Left colon (tissue), 2 donors: ENCODE measurements around the gene RNF8. TPM values are rescaled to one million over a fixed set of nuclear protein-coding genes. Genes with fewer than 3 reads are reported as not detected.
A peak's percentile ranks its signal among the peaks of the same experiment; 100 is the strongest.
"Not testable (repeated sequence)": the region's sequence is repeated elsewhere in the genome, so short reads cannot be mapped to it uniquely, and the experiment has no call there.

ENCODE experiments used
- ATAC-seq: fragments of 200-7000 bp; cut with Tn5 transposase; one replicate; pipeline ENCODE4 v1.9.1; 2020; ENCODE audit warnings: mild to moderate bottlenecking, moderate library complexity
- DNase-seq, 2 donors: peaks; one replicate each; pipeline ENCODE4 v3.0.0-alpha.2; 2020
- intact Hi-C, 2 donors: fragments of 100-400 bp; cut with DNase I in 1 of 2; cut with micrococcal nuclease in 1 of 2; formaldehyde crosslinking; loops; one replicate each; pipeline versions ENCODE4 v1.11.2 to v1.14.0; 2022; cut with DNase I, micrococcal nuclease
- total RNA-seq, 2 donors: library from RNA; stranded (reverse); fragmentation: NEBNext Ultra II Directional; extraction: Animal tissue kit (Norgen Biotek cat#: 25700); gene quantifications; one replicate each; pipeline ENCODE4 v1.2.1, GENCODE V29; 2021
- donor health status: DM: no; HTN: no; CAD: no.
- donor health status: DM: yes; HTN: yes; CAD: no.

Gene RNF8
- total RNA-seq, 2 donors from 2014 or later = 11.9 to 12.5 TPM

DNA sequence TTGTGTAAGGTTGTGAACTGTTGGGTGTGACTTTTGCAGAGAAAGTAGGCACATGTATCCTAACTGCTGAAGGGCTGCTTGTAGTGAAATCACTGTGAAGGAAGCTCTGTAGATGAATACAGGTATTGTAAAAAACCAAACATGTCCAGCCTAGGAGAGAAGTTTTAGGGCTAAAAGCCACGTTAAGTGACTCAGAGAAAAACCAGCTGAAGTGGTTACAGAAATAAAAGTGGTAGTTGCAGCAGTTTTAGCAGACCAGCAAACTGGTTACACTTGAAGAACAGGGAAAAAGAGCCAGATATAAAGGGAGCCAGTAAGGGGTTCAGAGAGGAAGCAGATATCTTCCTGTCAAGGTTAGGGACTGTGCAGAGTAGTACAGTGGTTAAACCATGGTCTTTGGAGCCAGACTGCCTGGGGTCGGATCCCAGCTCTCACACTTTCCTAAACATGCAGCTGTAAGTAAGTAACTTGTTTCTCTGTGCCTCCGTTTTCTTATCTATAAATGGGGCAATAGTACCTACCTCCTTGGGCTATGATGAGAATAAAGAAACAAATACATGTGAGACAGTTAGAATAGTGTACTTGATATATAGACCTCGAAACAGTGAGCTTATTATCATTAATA is 33.8 kb upstream of the RNF8 start:
- intact Hi-C loops = loop anchor here in 1 of 2 donors (10.0 kb wide), 1 partner anchor 365 kb away; no protein-coding TSS in a partner anchor
- DNase-seq = no peak
- no peak for ATAC-seq

DNA sequence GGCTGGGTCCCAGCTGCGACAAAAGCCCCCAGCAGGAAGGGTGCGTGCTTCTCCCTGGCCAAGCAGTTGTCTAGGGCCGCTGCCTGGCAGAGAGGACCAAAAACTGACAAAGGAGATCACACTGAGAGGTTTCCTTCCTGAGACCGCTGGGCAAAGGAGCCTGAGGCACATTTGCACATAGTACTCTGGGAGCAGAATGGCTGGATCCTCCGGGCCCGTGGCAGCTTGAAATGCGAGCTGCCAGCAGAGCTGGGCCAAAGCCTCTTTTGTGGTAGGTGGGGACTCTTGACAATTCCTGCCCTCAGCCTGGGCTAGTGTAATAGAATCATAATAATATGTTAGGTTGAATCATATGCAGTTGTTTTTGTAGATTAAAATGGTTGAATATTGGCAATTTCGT is 33.1 kb upstream of the RNF8 start:
- ATAC-seq (no peak), DNase-seq (no peak)
- intact Hi-C loops = loop anchor here in 1 of 2 donors (10.0 kb wide), 1 partner anchor 364 kb away; no protein-coding TSS in a partner anchor

DNA sequence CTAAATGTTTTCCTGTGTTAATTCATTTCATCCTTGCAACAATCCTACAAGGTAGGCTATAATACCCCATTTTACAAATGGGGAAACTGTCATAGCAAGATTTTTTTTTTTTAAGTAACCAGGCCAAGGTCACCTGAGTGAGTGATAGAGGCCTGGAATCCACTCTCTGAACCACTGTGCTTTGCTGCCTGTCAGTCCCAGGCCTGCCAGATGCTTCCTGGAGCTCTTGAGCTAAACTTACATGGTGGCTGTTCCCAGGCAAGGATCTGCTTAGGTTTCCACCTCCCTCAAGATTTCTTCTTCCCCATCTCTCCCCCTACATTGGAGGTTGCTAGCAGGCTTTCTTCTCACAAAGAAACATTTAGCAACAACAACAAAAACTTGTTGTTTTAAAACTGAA is 32.7 kb upstream of the RNF8 start:
- intact Hi-C loops = loop anchor here in 1 of 2 donors (10.0 kb wide), 1 partner anchor 364 kb away; no protein-coding TSS in a partner anchor
- no peak for DNase-seq
- no peak for ATAC-seq

DNA sequence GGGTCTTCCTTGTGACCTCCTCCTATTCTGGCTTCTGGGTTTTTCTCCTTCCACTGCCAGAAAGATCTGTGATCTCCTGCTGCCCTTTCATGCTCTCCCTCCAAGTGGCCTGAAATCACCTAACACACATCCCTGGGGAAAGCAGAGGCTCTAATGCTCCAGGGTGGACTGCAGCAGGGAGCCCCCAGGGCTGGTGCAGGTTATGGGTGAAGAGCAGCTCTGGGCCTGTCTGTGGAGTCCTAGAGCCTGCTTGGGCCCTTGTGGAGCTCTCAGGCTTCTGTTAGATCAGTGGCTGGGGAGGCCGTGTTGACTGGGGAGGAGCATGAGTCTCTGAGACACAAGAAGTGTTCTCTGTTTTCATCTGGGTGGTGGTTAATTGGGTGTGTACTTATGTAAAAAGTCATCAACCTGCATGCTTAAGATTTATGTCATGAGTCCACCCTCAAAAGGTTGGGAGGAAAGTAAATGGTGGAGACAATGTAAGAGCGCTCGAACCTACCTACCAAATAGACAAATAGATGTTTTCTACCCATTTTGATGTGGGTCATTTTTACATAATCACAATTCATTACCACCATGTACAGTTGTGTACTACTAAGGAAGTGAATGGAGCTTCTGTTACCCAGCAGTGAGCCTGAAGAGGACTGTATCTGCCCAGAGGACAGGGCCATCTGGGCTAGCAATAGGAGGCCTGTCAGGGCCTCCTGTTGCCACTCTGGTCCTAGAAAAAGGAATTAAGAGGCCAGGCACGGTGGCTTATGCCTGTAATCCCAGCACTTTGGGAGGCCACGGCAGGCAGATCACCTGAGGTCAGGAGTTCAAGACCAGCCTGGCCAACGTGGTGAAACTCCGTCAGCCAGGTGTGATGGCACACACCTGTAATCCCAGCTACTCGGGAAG is 32.0 kb upstream of the RNF8 start:
- no peak for DNase-seq
- intact Hi-C loops = loop anchor here in 1 of 2 donors (10.0 kb wide), 1 partner anchor 363 kb away; no protein-coding TSS in a partner anchor
- ATAC-seq = peak; percentile 14

DNA sequence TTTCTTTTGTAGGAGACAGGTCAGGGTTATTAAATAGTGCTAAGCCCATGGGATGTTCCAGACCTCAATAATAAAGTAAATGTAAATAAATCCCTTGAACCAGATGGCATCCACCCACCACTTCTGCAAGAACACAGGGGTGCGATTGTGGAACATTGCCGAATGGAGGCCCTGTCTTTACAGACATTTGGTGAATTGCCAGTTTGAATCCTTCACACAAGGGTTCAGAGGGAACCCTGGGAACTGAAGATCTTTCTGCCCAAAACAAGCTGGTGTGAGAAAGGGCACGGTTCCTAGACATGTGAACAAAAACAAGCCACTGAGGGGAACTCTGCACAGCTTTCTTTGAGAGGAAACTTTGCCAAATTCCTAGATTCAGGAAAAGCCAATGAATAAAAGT is 30.2 kb upstream of the RNF8 start:
- DNase-seq (no peak), ATAC-seq (no peak)

DNA sequence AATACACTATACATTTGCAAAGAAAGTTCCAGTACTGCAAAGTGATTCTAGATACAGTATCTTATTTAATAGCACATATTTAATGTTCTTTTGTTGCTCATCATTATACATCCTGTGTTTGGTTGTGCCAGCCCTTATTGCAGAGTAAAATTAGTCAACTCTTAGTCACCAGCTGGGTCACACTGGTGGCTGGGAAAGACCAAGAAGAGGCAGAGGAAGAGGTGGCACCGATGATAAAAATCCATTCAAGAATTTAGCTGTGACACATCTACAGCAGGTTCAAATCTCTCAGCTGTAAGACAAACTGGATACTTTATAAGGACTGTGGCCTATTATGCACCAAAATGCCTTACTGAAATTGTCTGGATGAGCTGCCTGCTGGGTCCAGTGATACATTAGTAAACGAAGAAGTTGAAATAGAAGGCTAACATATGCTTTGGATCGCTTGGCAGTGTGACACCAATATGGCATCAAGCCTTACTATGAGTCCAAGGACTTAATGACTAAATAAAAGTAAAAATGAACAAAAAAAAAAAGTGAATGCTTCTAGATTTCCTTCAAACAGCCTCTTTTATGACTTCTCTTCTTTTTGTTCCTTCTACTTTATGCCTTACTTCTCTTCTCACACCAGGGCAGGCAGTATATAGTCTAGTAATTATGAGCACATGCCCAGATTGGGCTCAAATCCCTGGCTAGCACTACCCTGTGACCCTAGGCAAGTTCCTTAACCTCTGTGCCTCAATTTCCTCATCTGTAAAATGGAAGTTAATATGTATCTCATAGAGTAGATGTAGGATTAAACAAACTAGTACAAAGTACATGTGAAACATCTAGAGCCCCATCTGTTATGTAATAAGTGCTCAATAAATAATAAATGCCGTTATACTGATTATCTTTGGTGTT is 29.4 kb upstream of the RNF8 start:
- ATAC-seq (peak; percentile 21), DNase-seq (no peak)
- intact Hi-C loops = loop anchor here in 1 of 2 donors (10.0 kb wide), 1 partner anchor 360 kb away; no protein-coding TSS in a partner anchor

More for the DNA sequence above, 30.2 kb upstream of the RNF8 start:
- intact Hi-C loops = loop anchor here in 1 of 2 donors (10.0 kb wide), 1 partner anchor 361 kb away; no protein-coding TSS in a partner anchor

DNA sequence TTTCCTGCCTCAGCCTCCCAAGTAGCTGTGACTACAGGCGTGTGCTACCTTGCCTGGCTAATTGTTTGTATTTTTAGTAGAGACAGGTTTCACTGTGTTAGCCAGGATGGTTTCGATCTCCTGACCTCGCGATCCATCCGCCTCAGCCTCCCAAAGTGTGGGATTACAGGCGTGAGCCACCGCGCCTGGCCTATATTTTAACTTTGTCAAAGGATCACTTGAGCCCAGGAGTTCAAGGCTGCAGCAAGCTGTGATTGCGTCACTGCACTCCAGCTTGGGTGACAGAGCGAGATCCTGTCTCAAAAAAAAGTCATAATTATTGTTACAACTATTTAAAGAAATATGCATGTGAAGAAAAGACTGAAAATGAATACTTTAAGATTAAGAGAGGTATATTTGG is 23.4 kb upstream of the RNF8 start:
- intact Hi-C loops, ATAC-seq, DNase-seq: not testable (repeated sequence)

DNA sequence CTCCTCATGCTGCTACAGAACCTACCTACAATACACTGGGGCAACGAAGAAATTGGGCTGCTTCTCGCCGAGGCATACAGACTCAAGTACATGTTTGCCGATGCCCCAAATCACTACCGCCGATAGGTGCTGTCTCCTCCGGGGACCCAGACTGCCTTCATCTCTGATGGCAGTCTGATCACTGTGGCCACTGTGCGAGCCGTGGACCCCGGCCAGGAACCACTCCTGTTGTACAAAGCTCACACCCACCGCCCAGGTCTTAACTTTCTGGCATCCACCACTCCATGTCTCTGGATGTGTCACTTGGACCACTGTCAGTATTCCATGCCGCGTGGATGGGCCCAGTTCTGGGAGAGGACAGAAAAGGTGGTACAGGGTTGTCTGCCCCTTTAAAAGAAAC is 22.7 kb upstream of the RNF8 start:
- intact Hi-C loops = no loop called here
- DNase-seq (no peak), ATAC-seq (no peak)

DNA sequence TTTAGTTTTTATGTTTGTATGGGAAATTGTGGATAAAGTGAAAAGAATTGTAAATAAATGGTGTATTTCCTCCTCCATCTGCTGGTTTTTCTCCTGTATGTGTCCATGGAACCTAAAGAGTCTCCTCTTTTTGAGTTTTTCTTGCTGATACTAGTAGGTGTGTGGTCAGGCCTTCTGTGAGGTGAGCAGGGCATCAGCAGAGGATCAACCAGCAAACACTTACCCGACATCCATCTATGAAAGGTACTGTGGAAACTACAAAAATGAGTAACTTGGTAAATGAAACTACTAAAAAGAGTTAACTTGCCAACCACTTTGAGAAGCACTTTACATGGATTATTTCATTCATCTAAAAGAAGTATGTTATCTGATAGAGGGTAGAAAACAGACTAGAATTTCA is 20.9 kb upstream of the RNF8 start:
- DNase-seq (no peak), ATAC-seq (no peak)
- intact Hi-C loops = no loop called here

DNA sequence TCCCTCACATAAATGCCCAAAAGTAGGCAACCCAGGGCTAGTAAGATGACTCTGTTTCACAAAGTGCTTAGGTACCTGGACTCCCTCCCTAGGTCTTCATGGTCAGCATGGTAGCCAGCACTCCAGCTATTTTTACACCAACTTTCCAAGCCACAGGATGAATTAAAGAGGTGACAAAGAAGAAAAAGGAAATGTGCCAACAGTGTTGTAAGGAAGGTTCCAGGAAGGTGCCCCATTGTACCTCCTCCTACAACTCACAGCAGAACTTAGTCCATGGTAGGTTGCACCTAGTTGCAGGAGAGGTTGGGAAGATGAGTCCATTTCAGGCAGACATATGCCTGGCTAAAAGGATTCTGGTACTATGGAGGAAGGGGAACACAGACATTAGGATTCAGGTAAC is 19.7 kb upstream of the RNF8 start:
- DNase-seq (no peak), ATAC-seq (no peak)
- intact Hi-C loops = no loop called here

DNA sequence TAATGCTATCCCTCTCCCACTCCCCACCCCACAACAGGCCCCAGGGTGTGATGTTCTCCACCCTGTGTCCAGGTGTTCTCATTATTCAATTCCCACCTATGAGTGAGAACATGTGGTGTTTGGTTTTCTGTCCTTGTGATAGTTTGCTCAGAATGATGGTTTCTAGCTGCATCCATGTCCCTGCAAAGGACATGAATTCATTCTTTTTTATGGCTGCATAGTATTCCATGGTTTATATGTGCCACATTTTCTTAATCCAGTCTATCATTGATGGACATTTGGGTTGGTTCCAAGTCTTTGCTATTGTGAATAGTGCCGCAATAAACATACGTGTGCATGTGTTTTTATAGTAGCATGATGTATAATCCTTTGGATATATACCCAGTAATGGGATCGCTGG is 15.5 kb upstream of the RNF8 start:
- DNase-seq, ATAC-seq, intact Hi-C loops: not testable (repeated sequence)

DNA sequence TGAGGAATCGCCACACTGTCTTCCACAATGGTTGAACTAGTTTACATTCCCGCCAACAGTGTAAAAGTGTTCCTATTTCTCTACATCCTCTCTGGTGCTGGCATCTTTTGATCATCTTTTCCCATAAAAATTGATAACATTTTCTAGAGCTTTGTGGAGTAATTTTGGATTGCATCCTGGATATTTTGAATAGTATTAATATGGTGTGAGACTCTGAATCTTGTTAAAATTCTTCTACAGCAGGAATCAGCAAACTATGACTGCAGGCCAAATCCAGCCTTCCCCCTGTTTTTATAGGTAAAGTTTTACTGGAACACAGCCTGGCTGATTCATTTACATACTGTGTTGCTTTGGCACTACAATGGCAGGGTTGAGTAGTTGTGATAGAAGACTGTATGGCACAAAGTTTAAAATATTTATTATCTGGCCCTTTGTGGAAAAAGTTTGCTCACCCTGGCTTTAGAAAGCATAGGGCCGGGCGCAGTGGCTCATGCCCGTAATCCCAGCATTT is 15.0 kb upstream of the RNF8 start:
- intact Hi-C loops = no loop called here
- no peak for ATAC-seq
- DNase-seq = no peak

DNA sequence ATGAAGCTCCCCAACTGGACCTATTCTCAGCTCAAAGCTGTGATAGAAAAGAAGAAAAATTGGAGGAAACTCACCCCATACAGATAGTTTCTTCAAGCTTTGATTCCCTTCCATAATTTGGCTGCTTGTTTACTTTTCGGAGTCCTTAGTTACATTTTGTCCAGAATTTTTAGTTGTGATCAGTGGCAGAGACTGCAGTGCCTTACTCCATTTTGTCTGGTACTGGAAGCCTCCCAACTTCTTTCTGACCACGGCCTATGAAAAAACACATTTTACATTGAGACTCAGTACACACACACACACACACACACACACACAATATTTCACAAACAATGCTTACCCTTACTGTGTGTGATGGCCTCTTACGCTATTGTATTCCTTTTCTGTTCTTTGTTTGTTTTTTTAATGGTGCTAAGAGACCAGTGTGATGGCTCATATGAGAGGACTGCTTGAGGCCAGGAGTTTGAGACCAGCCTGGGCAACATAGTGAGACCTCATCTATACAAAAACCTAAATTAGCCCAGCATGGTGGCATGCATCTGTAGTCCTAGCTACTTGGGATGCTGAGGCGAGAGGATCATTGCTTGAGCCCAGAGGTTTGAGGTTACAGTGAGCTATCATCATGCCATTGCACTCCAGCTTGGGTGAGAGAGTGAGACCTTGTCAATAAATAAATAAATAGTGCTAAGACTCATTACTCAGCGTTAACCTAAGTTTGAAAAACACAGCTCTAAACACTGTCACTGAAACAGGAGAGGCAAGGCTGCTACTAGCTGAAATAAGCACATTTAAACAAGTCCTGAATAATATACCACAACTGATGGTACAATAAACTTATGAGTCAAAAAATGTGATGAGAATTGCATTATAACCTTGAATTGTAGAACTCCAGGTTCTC is 13.8 kb upstream of the RNF8 start:
- ATAC-seq (no peak), DNase-seq (no peak)
- intact Hi-C loops = no loop called here

DNA sequence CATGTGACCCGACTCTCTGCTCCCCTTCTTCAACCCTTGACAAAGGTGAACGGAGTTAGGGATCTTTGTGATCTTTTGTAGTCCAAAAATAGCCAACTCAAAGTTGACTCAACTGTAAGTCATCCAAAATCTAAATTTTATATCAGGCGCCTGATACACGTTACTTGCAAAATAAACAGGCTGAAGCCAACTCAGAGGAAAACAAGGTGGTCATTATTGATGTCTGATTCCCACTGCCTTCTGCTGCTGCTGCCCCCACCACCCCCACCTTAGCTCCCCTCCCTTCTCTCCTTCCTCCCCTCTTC is 13.2 kb upstream of the RNF8 start:
- DNase-seq (no peak), ATAC-seq (no peak)
- intact Hi-C loops = no loop called here

DNA sequence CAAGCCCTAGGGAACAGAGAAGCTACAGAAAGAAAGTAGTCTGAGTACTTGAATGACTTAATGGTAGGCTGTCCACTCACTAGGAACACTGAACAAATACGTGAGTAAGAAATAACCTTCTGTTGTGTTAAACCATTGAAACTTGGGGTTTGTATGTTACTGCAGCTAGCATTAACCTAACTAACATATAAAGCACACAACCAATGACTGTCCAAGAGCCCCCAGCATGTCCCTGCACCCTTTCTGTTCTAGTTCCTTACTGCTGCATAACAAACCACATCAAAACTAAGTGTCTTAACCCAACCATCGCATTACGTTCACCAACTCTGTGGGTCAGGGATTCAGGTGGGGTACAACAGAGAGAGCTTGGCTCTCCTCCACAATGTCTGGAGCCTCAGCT is 10.5 kb upstream of the RNF8 start:
- intact Hi-C loops = no loop called here
- DNase-seq (no peak), ATAC-seq (no peak)

DNA sequence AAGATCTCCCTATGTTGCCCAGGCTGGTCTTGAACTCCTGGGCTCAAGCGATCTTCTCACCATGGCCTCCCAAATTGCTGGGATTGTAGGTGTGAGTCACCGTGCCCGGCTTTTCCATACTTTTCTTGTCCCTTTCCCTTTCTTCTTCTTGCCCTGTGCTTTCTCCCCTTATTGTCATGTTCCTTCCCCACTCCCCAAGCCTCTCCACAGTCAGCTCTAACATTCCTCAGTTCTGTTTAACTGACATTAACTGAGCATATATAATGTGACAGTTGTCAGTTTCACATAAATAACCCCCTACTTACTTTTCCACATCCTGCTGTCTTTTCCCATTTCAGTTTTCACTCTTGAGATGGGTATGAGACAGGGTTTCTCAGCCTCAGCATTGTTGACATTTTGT is 9.5 kb upstream of the RNF8 start:
- no peak for DNase-seq
- no peak for ATAC-seq
- intact Hi-C loops = no loop called here

DNA sequence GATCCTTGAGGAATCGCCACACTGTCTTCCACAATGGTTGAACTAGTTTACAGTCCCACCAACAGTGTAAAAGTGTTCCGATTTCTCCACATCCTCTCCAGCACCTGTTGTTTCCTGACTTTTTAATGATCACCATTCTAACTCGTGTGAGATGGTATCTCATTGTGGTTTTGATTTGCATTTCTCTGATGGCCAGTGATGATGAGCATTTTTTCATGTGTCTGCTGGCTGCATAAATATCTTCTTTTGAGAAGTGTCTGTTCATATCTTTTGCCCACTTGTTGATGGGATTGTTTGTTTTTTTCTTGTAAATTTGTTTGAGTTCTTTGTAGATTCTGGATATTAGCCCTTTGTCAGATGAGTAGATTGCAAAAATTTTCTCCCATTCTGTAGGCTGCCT is 8.0 kb upstream of the RNF8 start:
- intact Hi-C loops, DNase-seq, ATAC-seq: not testable (repeated sequence)

DNA sequence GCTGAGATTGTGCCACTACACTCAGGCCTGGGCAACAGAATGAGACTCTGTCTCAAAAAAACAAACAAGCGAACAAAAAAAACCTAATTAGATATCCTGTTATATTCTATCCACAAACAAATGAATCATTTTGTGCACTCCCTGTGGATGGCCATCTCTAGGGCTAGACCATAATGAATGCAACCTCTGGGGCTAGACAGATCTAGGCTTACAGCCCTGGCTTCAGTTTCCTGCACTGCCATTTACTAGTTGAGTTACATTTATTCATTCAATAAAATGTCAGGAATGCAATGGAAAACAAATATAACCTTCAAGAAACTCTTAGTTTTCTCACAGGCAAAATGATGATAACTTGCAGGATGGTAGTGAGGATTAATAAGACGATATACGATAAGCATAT is 6.6 kb upstream of the RNF8 start:
- intact Hi-C loops = no loop called here
- ATAC-seq (no peak), DNase-seq (no peak)
